ENCODE measurements around the gene DNM1.

DNA sequence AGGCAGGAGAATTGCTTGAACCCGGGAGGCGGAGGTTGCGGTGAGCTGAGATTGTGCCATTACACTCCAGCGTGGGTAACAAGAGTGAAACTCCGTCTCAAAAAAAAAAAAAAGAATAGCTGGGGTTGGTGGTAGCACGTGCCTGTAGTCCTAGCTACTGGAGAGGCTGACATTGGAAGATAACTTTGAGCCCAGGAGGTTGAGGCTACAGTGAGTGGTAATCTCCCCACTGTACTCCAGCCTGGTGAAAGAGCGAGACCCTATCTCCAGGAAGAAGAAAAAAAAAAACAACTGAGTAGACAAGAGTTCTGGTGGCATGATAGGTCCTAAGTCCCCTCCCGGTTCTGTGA lies 46.4 kb downstream of the DNM1 start:
- TF ChIP-seq EZH2 (IDR thresholded peaks at IDR 0.05; ENCODE audit: low read depth, low read length, severe bottlenecking) (no peak), CTCF (IDR thresholded peaks at IDR 0.05; ENCODE audit: control extremely low read depth in 1 of 3, insufficient read depth in 1 of 3, low read depth in 1 of 3, low read length in 3 of 3) (no peak), NANOG (IDR thresholded peaks at IDR 0.05; ENCODE audit: insufficient read depth, low read depth, low read length, poor library complexity, severe bottlenecking) (no peak), TAF1 (IDR thresholded peaks at IDR 0.05; ENCODE audit: low read depth, low read length) (no peak), SIN3A (conservative IDR thresholded peaks at IDR 0.05 in 1 of 2, IDR thresholded peaks at IDR 0.05 in 1 of 2; ENCODE audit: low read depth in 1 of 2, low read length in 2 of 2) (no peak), BRCA1 (IDR thresholded peaks at IDR 0.05; ENCODE audit: low read depth, low read length) (no peak)
